C4-2B (cell line): ENCODE measurements around the gene SAMD7.
A peak's percentile ranks its signal among the peaks of the same experiment; 100 is the strongest.

Source experiments
- H3K27ac ChIP-seq: fragments of 450-650 bp; 2 replicates; pipeline ENCODE4 v1.5.1; 2017
- CTCF ChIP-seq: fragments of 450-650 bp; conservative IDR thresholded peaks from 2 replicates; pipeline ENCODE4 v1.5.1; 2017; ENCODE audit warnings: mild to moderate bottlenecking
- ZFX ChIP-seq: fragments of 450-650 bp; IDR thresholded peaks from 2 replicates; pipeline ENCODE4 v1.6.1; 2017

Gene SAMD7

GRCh38 chr3:169966951-169967915 lies 55.9 kb downstream of the SAMD7 start:
- TF ChIP-seq ZFX, result peak; percentile 84
- TF ChIP-seq CTCF, result no peak
- H3K27ac ChIP-seq, result peak overlapping the region; percentile 85

- TF ChIP-seq ZFX, result no peak
- TF ChIP-seq CTCF, result no peak
- H3K27ac ChIP-seq, result no peak overlapping the region
These were observed 57.0 kb downstream of the SAMD7 start for GRCh38 chr3:169968224-169968885.

- TF ChIP-seq ZFX (no peak), CTCF (no peak)
- H3K27ac ChIP-seq, result no peak overlapping the region
These were observed 58.1 kb downstream of the SAMD7 start for GRCh38 chr3:169969174-169970095.

- TF ChIP-seq CTCF (no peak), ZFX (no peak)
- H3K27ac ChIP-seq, result no peak overlapping the region
These were observed 59.5 kb downstream of the SAMD7 start for GRCh38 chr3:169970847-169971246.

GRCh38 chr3:169971522-169971921 lies 60.1 kb downstream of the SAMD7 start:
- no peak overlapping the region for H3K27ac ChIP-seq
- TF ChIP-seq CTCF, result no peak
- TF ChIP-seq ZFX, result no peak

- no peak overlapping the region for H3K27ac ChIP-seq
These were observed 68.7 kb downstream of the SAMD7 start for GRCh38 chr3:169980055-169980454.

More at GRCh38 chr3:169980055-169980454, 68.7 kb downstream of the SAMD7 start:
- no peak for TF ChIP-seq CTCF
- TF ChIP-seq ZFX, result no peak
